ENCODE data around the gene AUTS2. TPM values are rescaled to one million over a fixed set of nuclear protein-coding genes. Genes with fewer than 3 reads are reported as not detected.

The AUTS2 gene
- total RNA-seq, 1 donor from 2014 or later = 7.7 TPM

GRCh38 chr7:70600993-70601392, 1002.7 kb downstream of the AUTS2 start:
- intact Hi-C loops (cut with micrococcal nuclease) = no loop called here

GRCh38 chr7:70602117-70602516, 1003.8 kb downstream of the AUTS2 start:
- intact Hi-C loops (cut with micrococcal nuclease) = no loop called here

- intact Hi-C loops (cut with micrococcal nuclease) = no loop called here
Measured at GRCh38 chr7:70607281-70607680, 1009.0 kb downstream of the AUTS2 start.

GRCh38 chr7:70607759-70608158, 1009.5 kb downstream of the AUTS2 start:
- intact Hi-C loops (cut with micrococcal nuclease) = no loop called here

GRCh38 chr7:70608229-70608628, 1010.0 kb downstream of the AUTS2 start:
- intact Hi-C loops (cut with micrococcal nuclease) = no loop called here

GRCh38 chr7:70612811-70613210, 1014.5 kb downstream of the AUTS2 start:
- intact Hi-C loops (cut with micrococcal nuclease) = no loop called here

GRCh38 chr7:70614237-70615045, 1016.2 kb downstream of the AUTS2 start:
- intact Hi-C loops (cut with micrococcal nuclease) = no loop called here

- intact Hi-C loops (cut with micrococcal nuclease) = no loop called here
Measured at GRCh38 chr7:70615066-70615606, 1016.9 kb downstream of the AUTS2 start.

- intact Hi-C loops (cut with micrococcal nuclease) = no loop called here
Measured at GRCh38 chr7:70616211-70616610, 1017.9 kb downstream of the AUTS2 start.

GRCh38 chr7:70616821-70617220, 1018.5 kb downstream of the AUTS2 start:
- intact Hi-C loops (cut with micrococcal nuclease) = no loop called here

GRCh38 chr7:70618020-70618551, 1019.8 kb downstream of the AUTS2 start:
- intact Hi-C loops (cut with micrococcal nuclease) = no loop called here

GRCh38 chr7:70619130-70619529, 1020.9 kb downstream of the AUTS2 start:
- intact Hi-C loops (cut with micrococcal nuclease) = no loop called here

- intact Hi-C loops (cut with micrococcal nuclease) = no loop called here
Measured at GRCh38 chr7:70619659-70620058, 1021.4 kb downstream of the AUTS2 start.

- intact Hi-C loops (cut with micrococcal nuclease) = no loop called here
Measured at GRCh38 chr7:70620333-70621055, 1022.2 kb downstream of the AUTS2 start.

GRCh38 chr7:70621954-70622600, 1023.8 kb downstream of the AUTS2 start:
- intact Hi-C loops (cut with micrococcal nuclease) = no loop called here

- intact Hi-C loops (cut with micrococcal nuclease) = no loop called here
Measured at GRCh38 chr7:70622936-70623335, 1024.7 kb downstream of the AUTS2 start.

GRCh38 chr7:70624500-70625103, 1026.3 kb downstream of the AUTS2 start:
- intact Hi-C loops (cut with micrococcal nuclease) = loop anchor here (5.0 kb wide), 1 partner anchor 1068 kb away; no protein-coding TSS in a partner anchor

GRCh38 chr7:70627461-70627860, 1029.2 kb downstream of the AUTS2 start:
- intact Hi-C loops (cut with micrococcal nuclease) = loop anchor here (5.0 kb wide), 1 partner anchor 1065 kb away; no protein-coding TSS in a partner anchor

GRCh38 chr7:70630440-70630817, 1032.2 kb downstream of the AUTS2 start:
- intact Hi-C loops (cut with micrococcal nuclease) = no loop called here

GRCh38 chr7:70630818-70631457, 1032.7 kb downstream of the AUTS2 start:
- intact Hi-C loops (cut with micrococcal nuclease) = no loop called here

- intact Hi-C loops (cut with micrococcal nuclease) = no loop called here
Measured at GRCh38 chr7:70631718-70632117, 1033.4 kb downstream of the AUTS2 start.
